ENCODE measurements around the gene ZSCAN5B. TPM values are rescaled to one million over a fixed set of nuclear protein-coding genes. Genes with fewer than 3 reads are reported as not detected.
"Not testable (repeated sequence)": the region's sequence is repeated elsewhere in the genome, so short reads cannot be mapped to it uniquely, and the experiment has no call there.

Gene ZSCAN5B
- total and polyA plus RNA-seq, 7 donors: 0.06 to 0.60 TPM; not detected in 5

DNA sequence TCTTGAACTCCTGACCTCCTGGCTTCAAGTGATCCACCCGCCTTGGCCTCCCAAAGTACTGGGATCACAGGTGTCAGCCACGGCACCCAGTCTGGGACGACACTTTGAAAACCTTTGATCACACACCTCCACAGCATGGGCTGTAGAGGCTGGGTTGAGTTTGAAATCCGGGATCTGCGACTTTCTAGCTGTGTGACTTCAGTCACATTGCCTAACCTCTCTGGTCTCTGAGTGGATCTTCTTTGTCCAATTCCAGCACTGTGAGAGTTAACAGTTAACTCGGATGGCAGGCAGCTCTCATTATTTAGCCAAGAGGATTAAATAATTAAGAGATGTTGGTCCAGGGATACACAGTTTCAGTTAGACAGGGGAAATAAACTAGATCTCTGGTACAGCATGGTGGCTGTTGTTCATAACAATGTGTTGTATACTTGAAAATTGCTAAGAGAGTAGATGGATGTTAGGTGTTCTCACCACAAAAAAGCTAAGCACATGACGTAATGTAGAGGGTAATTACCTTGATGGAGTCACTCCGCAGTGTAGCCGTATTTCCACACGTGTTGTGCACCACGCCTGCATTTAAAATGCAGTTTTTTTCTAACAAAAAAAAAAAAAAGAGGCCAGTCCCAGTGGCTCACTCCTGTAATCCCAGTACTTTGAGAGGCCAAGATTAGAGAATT, 19.9 kb downstream of the ZSCAN5B start:
- intact Hi-C loops (cut with DNase I): loop anchor here (10.0 kb wide), 1 partner anchor 167 kb away; no protein-coding TSS in a partner anchor
- WGBS, 2 donors: 41 to 57% methylated on average over 11 of the region's 11 CpGs

DNA sequence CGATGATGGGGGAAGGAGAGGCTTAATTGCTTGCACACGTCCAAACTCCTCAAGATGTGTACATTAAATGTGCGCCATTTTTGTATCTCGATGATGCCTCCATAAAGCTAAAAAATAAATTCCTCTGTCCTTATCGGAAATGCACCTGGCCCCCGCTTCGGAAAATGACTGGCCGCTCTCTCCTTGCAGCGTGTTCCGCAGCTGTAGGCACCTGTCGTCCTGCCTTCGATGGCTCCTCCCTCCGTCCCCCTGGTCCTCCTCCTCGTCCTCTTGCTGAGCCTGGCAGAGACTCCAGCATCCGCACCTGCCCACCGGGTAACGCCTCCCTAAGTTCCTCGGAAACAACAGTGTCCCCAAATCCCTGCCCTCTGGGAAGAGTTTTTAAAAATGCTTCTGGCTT, 20.7 kb downstream of the ZSCAN5B start:
- no peaks in the 10 kb centered on the region for H3K9me3 ChIP-seq
- DNase-seq: no peak
- no peaks in the 10 kb centered on the region for H3K36me3 ChIP-seq
- peaks cover 0 to 43% (median 6%) of the 10 kb centered on the region in 3 donors for H3K27me3 ChIP-seq
- no peaks in the 10 kb centered on the region for H3K4me1 ChIP-seq
- intact Hi-C loops (cut with DNase I): loop anchor here (10.0 kb wide), 1 partner anchor 168 kb away; no protein-coding TSS in a partner anchor
- 77 to 84% methylated on average over 18 of the region's 18 CpGs for WGBS, 2 donors
- TF ChIP-seq POLR2A (IDR thresholded peaks at IDR 0.05): no peak
- TF ChIP-seq EP300 (IDR thresholded peaks at IDR 0.05): no peak
- TF ChIP-seq POLR2AphosphoS5 (IDR thresholded peaks at IDR 0.05): no peak
- TF ChIP-seq, protein P1, sequence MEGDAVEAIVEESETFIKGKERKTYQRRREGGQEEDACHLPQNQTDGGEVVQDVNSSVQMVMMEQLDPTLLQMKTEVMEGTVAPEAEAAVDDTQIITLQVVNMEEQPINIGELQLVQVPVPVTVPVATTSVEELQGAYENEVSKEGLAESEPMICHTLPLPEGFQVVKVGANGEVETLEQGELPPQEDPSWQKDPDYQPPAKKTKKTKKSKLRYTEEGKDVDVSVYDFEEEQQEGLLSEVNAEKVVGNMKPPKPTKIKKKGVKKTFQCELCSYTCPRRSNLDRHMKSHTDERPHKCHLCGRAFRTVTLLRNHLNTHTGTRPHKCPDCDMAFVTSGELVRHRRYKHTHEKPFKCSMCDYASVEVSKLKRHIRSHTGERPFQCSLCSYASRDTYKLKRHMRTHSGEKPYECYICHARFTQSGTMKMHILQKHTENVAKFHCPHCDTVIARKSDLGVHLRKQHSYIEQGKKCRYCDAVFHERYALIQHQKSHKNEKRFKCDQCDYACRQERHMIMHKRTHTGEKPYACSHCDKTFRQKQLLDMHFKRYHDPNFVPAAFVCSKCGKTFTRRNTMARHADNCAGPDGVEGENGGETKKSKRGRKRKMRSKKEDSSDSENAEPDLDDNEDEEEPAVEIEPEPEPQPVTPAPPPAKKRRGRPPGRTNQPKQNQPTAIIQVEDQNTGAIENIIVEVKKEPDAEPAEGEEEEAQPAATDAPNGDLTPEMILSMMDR (IDR thresholded peaks at IDR 0.05): no peak
- no peak overlapping the region for H3K4me3 ChIP-seq
- no peak overlapping the region for H3K27ac ChIP-seq

More for the DNA sequence above, 19.9 kb downstream of the ZSCAN5B start:
- Histone ChIP-seq H3K27me3 (peaks cover 0 to 46% (median 6%) of the 10 kb centered on the region in 3 donors), H3K4me1 (no peaks in the 10 kb centered on the region), H3K4me3 (no peak overlapping the region), H3K9me3 (no peaks in the 10 kb centered on the region), H3K36me3 (no peaks in the 10 kb centered on the region), H3K27ac (no peak overlapping the region)
- TF ChIP-seq EP300 (IDR thresholded peaks at IDR 0.05) (no peak), POLR2A (IDR thresholded peaks at IDR 0.05) (no peak), POLR2AphosphoS5 (IDR thresholded peaks at IDR 0.05) (no peak)
- TF ChIP-seq, protein P1 (IDR thresholded peaks at IDR 0.05): no peak
- DNase-seq: no peak

DNA sequence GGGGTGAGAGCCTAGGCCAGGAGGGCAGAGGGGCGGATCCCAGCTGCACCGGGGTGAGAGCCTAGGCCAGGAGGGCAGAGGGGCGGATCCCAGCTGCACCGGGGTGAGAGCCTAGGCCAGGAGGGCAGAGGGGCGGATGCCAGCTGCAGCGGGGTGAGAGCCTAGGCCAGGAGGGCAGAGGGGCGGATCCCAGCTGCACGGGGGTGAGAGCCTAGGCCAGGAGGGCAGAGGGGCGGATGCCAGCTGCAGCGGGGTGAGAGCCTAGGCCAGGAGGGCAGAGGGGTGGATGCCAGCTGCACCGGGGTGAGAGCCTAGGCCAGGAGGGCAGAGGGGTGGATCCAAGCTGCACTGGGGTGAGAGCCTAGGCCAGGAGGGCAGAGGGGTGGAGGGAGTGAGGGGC, 21.3 kb downstream of the ZSCAN5B start:
- not testable (repeated sequence) for H3K4me1 ChIP-seq, DNase-seq, H3K27ac ChIP-seq, H3K4me3 ChIP-seq, H3K36me3 ChIP-seq, H3K9me3 ChIP-seq
- peaks cover 0 to 41% (median 6%) of the 10 kb centered on the region in 3 donors for H3K27me3 ChIP-seq
- WGBS, 2 donors: 50 to 76% methylated on average over 10 to 11 of the region's 11 CpGs
- intact Hi-C loops (cut with DNase I): loop anchor here (10.0 kb wide), 1 partner anchor 168 kb away; no protein-coding TSS in a partner anchor

DNA sequence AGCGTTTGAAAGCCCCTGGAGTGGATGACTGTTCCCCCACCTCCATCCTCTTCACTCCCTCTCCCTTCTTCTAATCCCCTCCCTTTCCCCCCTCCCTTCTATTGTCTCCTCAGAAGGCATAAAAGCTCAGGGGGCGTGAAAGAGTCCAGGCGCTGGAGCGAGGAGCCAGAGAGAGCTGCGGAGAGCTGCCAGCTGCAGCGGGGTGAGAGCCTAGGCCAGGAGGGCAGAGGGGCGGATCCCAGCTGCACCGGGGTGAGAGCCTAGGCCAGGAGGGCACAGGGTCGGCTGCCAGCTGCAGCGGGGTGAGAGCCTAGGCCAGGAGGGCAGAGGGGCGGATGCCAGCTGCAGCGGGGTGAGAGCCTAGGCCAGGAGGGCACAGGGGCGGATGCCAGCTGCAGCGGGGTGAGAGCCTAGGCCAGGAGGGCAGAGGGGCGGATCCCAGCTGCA, 21.7 kb downstream of the ZSCAN5B start, which contains the start of gene GALP:
Gene GALP, plus strand, starts transcription at position 148 of the 447 bp plus-strand sequence. CDS start 1,101 bp downstream, outside the sequence.
- not testable (repeated sequence) for H3K9me3 ChIP-seq, H3K4me1 ChIP-seq, DNase-seq, H3K27ac ChIP-seq, H3K4me3 ChIP-seq, H3K36me3 ChIP-seq
- intact Hi-C loops (cut with DNase I): loop anchor here (10.0 kb wide), 1 partner anchor 169 kb away; no protein-coding TSS in a partner anchor
- WGBS, 2 donors: 39 to 61% methylated on average over 15 of the region's 15 CpGs
- H3K27me3 ChIP-seq: peaks cover 0 to 41% (median 6%) of the 10 kb centered on the region in 3 donors

DNA sequence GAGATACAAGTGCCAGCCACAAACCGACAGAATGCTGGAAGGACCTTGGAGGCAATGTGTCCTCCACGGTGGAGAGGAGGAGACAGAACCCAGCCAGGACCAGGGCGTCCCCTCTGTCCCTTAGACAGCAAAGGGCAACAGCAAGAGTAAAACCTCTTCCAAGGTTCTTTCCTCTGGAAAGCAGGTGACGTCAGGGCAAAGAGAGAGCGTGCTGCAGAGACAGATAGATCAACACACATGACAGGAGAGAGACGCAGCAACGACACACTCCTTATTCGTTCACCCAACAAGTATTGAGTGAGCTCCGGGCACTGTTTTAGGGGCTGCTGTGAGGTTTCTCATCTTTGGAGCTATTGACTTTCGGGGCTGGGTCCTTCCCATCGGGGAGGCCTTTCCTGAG, 23.0 kb downstream of the ZSCAN5B start:
- intact Hi-C loops (cut with DNase I): loop anchor here (10.0 kb wide), 1 partner anchor 170 kb away; no protein-coding TSS in a partner anchor
- TF ChIP-seq POLR2A (IDR thresholded peaks at IDR 0.05) (no peak), POLR2AphosphoS5 (IDR thresholded peaks at IDR 0.05) (no peak), EP300 (IDR thresholded peaks at IDR 0.05) (no peak)
- TF ChIP-seq, protein P1 (IDR thresholded peaks at IDR 0.05): no peak
- H3K9me3 ChIP-seq: no peaks in the 10 kb centered on the region
- no peak for DNase-seq
- no peaks in the 10 kb centered on the region for H3K36me3 ChIP-seq
- H3K4me1 ChIP-seq: no peaks in the 10 kb centered on the region
- H3K4me3 ChIP-seq: no peak overlapping the region
- peaks cover 0 to 41% (median 6%) of the 10 kb centered on the region in 3 donors for H3K27me3 ChIP-seq
- H3K27ac ChIP-seq: no peak overlapping the region
- WGBS, 2 donors: 16 to 55% methylated on average over 11 of the region's 11 CpGs
